Endothelial cell of umbilical vein (primary cell): ENCODE measurements around the gene PHF24. TPM values are rescaled to one million over a fixed set of nuclear protein-coding genes. Genes with fewer than 3 reads are reported as not detected.

ENCODE experiments used
- BruUV-seq: library from RNA; stranded (reverse); fragments of 400-500 nt; replicated peaks from 2 replicates; lab custom pipeline; 2021; lab: Mats Ljungman, UMichigan
- CTCF ChIA-PET: fragments of 300-600, 350-600 bp; sonication (Branson Sonifier 250); formaldehyde crosslinking; loops from one replicate; lab custom pipeline; 2021; ENCODE audit warnings: antibody characterized with exemption, inconsistent platforms; lab: Charles Lee
- POLR2A ChIA-PET: fragments of 300-600, 350-600 bp; sonication (Branson Sonifier 250); formaldehyde crosslinking; loops from one replicate; lab custom pipeline; 2021; ENCODE audit warnings: antibody characterized with exemption, inconsistent platforms; lab: Charles Lee
- DNase-seq: peaks from one replicate; pipeline ENCODE4 v3.0.0-alpha.2; 2011; ENCODE audit warnings: low read depth, low spot score
- FAIRE-seq: peaks from 2 replicates; lab custom pipeline; 2011; peaks lifted over from hg19 to GRCh38; lab: Jason Lieb, UNC
- H2AFZ ChIP-seq: 2 replicates; pipeline ENCODE4 v1.6.0; 2012; ENCODE audit warnings: low read depth, low read length, control low read depth, inconsistent platforms
- H3K27ac ChIP-seq: 2 replicates; pipeline ENCODE4 v1.5.1; 2011; ENCODE audit warnings: low read depth, mild to moderate bottlenecking, control low read depth, low read length, moderate library complexity; ENCODE audit not compliant: insufficient read depth
- H3K27me3 ChIP-seq, 2 experiments: 2 replicates each; pipeline versions ENCODE4 v1.6.0 to v1.6.1; 2011; ENCODE audit warnings: low read length in 2 of 2, mixed read lengths in 1 of 2; ENCODE audit not compliant: control insufficient read depth in 2 of 2, insufficient read depth in 2 of 2
- H3K36me3 ChIP-seq, 2 experiments: 2 replicates in 1 of 2; 3 replicates in 1 of 2; pipeline ENCODE4 v1.5.1; 2011; ENCODE audit warnings: low read length in 2 of 2, mild to moderate bottlenecking in 1 of 2, moderate library complexity in 1 of 2; ENCODE audit not compliant: control insufficient read depth in 2 of 2, insufficient read depth in 2 of 2; ENCODE audit errors: extremely low read depth in 1 of 2
- H3K4me1 ChIP-seq: 3 replicates; pipeline ENCODE4 v1.5.1; 2011; ENCODE audit warnings: mild to moderate bottlenecking, low read length; ENCODE audit not compliant: control insufficient read depth, insufficient read depth; ENCODE audit errors: extremely low read depth
- H3K4me2 ChIP-seq: 2 replicates; pipeline ENCODE4 v1.6.1; 2011; ENCODE audit warnings: low read length, control low read depth, mixed read lengths; ENCODE audit not compliant: insufficient read depth
- H3K4me3 ChIP-seq, 3 experiments: fragments of 200-600 bp in 1 of 3; sonication (generic), shearing (Covaris generic) in 1 of 3; replicated peaks in 1 of 3; 2 replicates each; pipeline ENCODE4 v1.5.1; 2011 to 2016; ENCODE audit warnings: control low read depth in 3 of 3, low read length in 3 of 3, mild to moderate bottlenecking in 2 of 3, inconsistent platforms in 1 of 3, low read depth in 1 of 3, moderate library complexity in 1 of 3; ENCODE audit not compliant: insufficient read depth in 1 of 3
- H3K79me2 ChIP-seq: 2 replicates; pipeline ENCODE4 v1.6.0; 2012; ENCODE audit warnings: low read length, inconsistent platforms; ENCODE audit not compliant: control insufficient read depth, insufficient read depth
- H3K9ac ChIP-seq: replicated peaks from 2 replicates; pipeline ENCODE3; 2011; ENCODE audit warnings: low read length, control low read depth; ENCODE audit not compliant: insufficient read depth; ENCODE audit errors: extremely low read depth
- H3K9me1 ChIP-seq: replicated peaks from 3 replicates; pipeline ENCODE4 v1.6.0; 2011; ENCODE audit warnings: mild to moderate bottlenecking, low read length; ENCODE audit not compliant: control insufficient read depth, insufficient read depth; ENCODE audit errors: extremely low read depth
- H3K9me3 ChIP-seq: replicated peaks from 2 replicates; pipeline ENCODE4 v1.5.1; 2012; ENCODE audit warnings: low read length, inconsistent platforms; ENCODE audit not compliant: control insufficient read depth, insufficient read depth
- H4K20me1 ChIP-seq: replicated peaks from 2 replicates; pipeline ENCODE3; 2011; ENCODE audit warnings: mild to moderate bottlenecking, low read length; ENCODE audit not compliant: control insufficient read depth, insufficient read depth; ENCODE audit errors: extremely low read depth
- FOS ChIP-seq: IDR thresholded peaks from 2 replicates; pipeline ENCODE4 v1.6.1; 2011; ENCODE audit warnings: mild to moderate bottlenecking, low read length, moderate library complexity, borderline replicate concordance; ENCODE audit not compliant: insufficient read depth
- GATA2 ChIP-seq: IDR thresholded peaks from 2 replicates; pipeline ENCODE4 v1.7.0; 2011; ENCODE audit warnings: low read depth, mild to moderate bottlenecking, moderate library complexity, mixed read lengths, low read length; ENCODE audit not compliant: insufficient read length, insufficient read depth
- JUN ChIP-seq: IDR thresholded peaks from 2 replicates; pipeline ENCODE4 v1.6.1; 2011; ENCODE audit warnings: borderline replicate concordance, low read depth; ENCODE audit not compliant: insufficient read length, insufficient read depth
- MYC ChIP-seq: IDR thresholded peaks from one replicate; pipeline ENCODE4 v1.6.1; 2011; ENCODE audit warnings: mild to moderate bottlenecking, low read depth, low read length
- POLR2A ChIP-seq: IDR thresholded peaks from 2 replicates; pipeline ENCODE4 v1.6.1; 2012; ENCODE audit warnings: low read depth, mild to moderate bottlenecking, control low read depth, low read length
- POLR2AphosphoS5 ChIP-seq: IDR thresholded peaks from 2 replicates; pipeline ENCODE4 v1.6.1; 2012; ENCODE audit warnings: low read depth, mild to moderate bottlenecking, control low read depth, low read length, moderate library complexity; ENCODE audit not compliant: insufficient read depth
- dilution Hi-C: fragments of 300-500 bp; cut with MboI; formaldehyde crosslinking; loops from one replicate; pipeline ENCODE4 v1.15.0; 2019; ENCODE audit warnings: low sequenced_read_pairs; ENCODE audit not compliant: extremely low pct_ligation_motif_present
- intact Hi-C: fragments of 100-400 bp; cut with micrococcal nuclease; formaldehyde crosslinking; loops from one replicate; pipeline ENCODE4 v1.10.0; 2022
- polyA plus RNA-seq, 4 experiments: library from polyadenylated mRNA; depleted of rRNA in 3 of 4; stranded (reverse) in 3 of 4; unstranded in 1 of 4; fragments of >200 nt; gene quantifications; 2 replicates each; pipeline versions ENCODE4 v1.2.1 to v1.2.3, GENCODE V29; 2011 to 2012; ENCODE audit warnings: missing spikeins in 1 of 4
- total RNA-seq: library from RNA; stranded (reverse); gene quantifications from 2 replicates; pipeline ENCODE4 v1.2.3, GENCODE V29; 2021
- TF ChIP-seq, protein P1 (sequence below), 2 donors: IDR thresholded peaks; 1 replicate in 1 of 2; 2 replicates in 1 of 2; pipeline ENCODE4 v1.5.1; 2011; ENCODE audit warnings: low read length in 2 of 2, mild to moderate bottlenecking in 2 of 2, moderate library complexity in 2 of 2, control low read depth in 1 of 2, inconsistent platforms in 1 of 2, low read depth in 1 of 2; ENCODE audit not compliant: insufficient read depth in 1 of 2; ENCODE audit errors: extremely low read depth in 1 of 2
- TF ChIP-seq, protein P2 (sequence below): IDR thresholded peaks from 2 replicates; pipeline ENCODE4 v1.6.1; 2011; ENCODE audit not compliant: insufficient read depth, insufficient read length

Gene PHF24
- total and polyA plus RNA-seq, 2 donors (not counting 3 experiments of a cell fraction or from before 2014, with no cell fraction given), result not detected

- Histone ChIP-seq H3K9me3 (no peaks in the 10 kb centered on the region), H2AFZ (no peak overlapping the region), H3K9ac (no peak overlapping the region), H3K36me3 (no peaks in the 10 kb centered on the region), H3K4me3 (no peak overlapping the region), H4K20me1 (no peaks in the 10 kb centered on the region), H3K27ac (no peak overlapping the region), H3K27me3 (peaks cover 0 to 2% of the 10 kb centered on the region in 2 experiments), H3K9me1 (no peaks in the 10 kb centered on the region), H3K4me1 (peaks cover 10% of the 10 kb centered on the region), H3K79me2 (no peaks in the 10 kb centered on the region), H3K4me2 (no peak overlapping the region)
- POLR2A ChIA-PET, result interaction anchor here (1.2 kb wide), 1 partner anchor 86 kb away, joined by 4 read pairs; no protein-coding TSS in a partner anchor
- peak; percentile 72 for DNase-seq
- FAIRE-seq, result peak; percentile 94
- BruUV-seq, result no TSS peak
- dilution Hi-C loops, result no loop called here
- intact Hi-C loops, result loop anchor here (1.0 to 10.0 kb wide), 2 partner anchors 86 to 311 kb away; no protein-coding TSS in a partner anchor
- TF ChIP-seq, protein P1, sequence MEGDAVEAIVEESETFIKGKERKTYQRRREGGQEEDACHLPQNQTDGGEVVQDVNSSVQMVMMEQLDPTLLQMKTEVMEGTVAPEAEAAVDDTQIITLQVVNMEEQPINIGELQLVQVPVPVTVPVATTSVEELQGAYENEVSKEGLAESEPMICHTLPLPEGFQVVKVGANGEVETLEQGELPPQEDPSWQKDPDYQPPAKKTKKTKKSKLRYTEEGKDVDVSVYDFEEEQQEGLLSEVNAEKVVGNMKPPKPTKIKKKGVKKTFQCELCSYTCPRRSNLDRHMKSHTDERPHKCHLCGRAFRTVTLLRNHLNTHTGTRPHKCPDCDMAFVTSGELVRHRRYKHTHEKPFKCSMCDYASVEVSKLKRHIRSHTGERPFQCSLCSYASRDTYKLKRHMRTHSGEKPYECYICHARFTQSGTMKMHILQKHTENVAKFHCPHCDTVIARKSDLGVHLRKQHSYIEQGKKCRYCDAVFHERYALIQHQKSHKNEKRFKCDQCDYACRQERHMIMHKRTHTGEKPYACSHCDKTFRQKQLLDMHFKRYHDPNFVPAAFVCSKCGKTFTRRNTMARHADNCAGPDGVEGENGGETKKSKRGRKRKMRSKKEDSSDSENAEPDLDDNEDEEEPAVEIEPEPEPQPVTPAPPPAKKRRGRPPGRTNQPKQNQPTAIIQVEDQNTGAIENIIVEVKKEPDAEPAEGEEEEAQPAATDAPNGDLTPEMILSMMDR (IDR thresholded peaks at IDR 0.05; ENCODE audit: extremely low read depth in 1 of 2, insufficient read depth in 1 of 2, low read depth in 1 of 2, low read length in 2 of 2), result peak; percentile 77 to 81
- TF ChIP-seq JUN (no peak), POLR2AphosphoS5 (no peak), GATA2 (no peak), MYC (no peak), POLR2A (no peak), FOS (no peak)
- TF ChIP-seq, protein P2, sequence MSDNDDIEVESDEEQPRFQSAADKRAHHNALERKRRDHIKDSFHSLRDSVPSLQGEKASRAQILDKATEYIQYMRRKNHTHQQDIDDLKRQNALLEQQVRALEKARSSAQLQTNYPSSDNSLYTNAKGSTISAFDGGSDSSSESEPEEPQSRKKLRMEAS, result no peak
- CTCF ChIA-PET, result interaction anchor here (0.6 to 6.6 kb wide), 29 partner anchors 9 to 310 kb away, joined by 3 to 174 read pairs (median 3); partner anchors contain the start of gene VCP
These were observed 27.3 kb downstream of the PHF24 start for GRCh38 chr9:34985311-34985899.
